GM23248 (cell line): Measurements from ENCODE around the gene LRRC37A3.
"Not testable (repeated sequence)": the region's sequence is repeated elsewhere in the genome, so short reads cannot be mapped to it uniquely, and the experiment has no call there.

Experiments used
- EZH2 ChIP-seq: fragments of 200-600 bp; sonication (generic); IDR thresholded peaks from 2 replicates; pipeline ENCODE4 v1.6.1; 2018; ENCODE audit warnings: antibody characterized with exemption, mild to moderate bottlenecking; ENCODE audit not compliant: insufficient read depth, poor library complexity, severe bottlenecking
- EZH2phosphoT487 ChIP-seq: fragments of 200-600 bp; sonication (generic); IDR thresholded peaks from 2 replicates; pipeline ENCODE4 v1.6.1; 2018; ENCODE audit warnings: antibody characterized with exemption, moderate library complexity, mild to moderate bottlenecking, low read depth; ENCODE audit not compliant: insufficient read depth

DNA sequence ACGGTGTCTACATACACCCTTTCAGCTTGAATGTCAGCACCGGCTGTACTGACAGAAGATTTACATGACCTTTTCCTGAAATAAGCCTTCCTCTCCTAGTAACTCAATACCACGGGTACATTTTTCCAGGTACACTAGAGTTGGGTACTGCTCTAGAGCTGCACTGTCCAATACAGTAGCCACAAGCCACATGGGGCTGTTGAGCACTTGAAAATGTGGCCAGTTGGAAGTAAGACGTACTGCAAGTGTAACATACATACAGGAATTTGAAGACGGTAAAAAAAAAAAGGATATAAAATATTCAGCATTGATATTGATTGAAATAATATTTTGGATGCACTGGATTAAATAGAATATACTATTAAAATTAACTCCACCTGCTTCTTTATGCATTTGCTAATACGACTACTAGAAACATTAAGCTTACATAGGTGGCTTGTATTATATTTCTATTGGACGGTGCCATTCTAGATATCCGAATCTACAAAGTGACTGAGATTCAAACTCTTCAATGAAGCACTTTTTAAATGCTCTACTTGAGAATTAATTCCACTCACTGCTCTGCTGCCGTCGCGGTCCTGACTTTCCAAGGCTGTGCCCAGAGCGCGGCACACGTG lies 46.1 kb upstream of the LRRC37A3 start:
- not testable (repeated sequence) for TF ChIP-seq EZH2, EZH2phosphoT487
